Nephron (organoid): ENCODE measurements around the gene LYSMD3.

Experiments
- H3K27ac Mint-ChIP-seq, 3 experiments: 2 replicates each; pipeline ENCODE4 v1.8.0; 2020; ENCODE audit warnings: mixed read lengths in 3 of 3, mild to moderate bottlenecking in 2 of 3, moderate library complexity in 1 of 3
- H3K27me3 Mint-ChIP-seq: 2 replicates; pipeline ENCODE4 v1.8.0; 2021; ENCODE audit warnings: low read depth, mild to moderate bottlenecking, moderate library complexity, mixed read lengths
- H3K36me3 Mint-ChIP-seq: 2 replicates; pipeline ENCODE4 v1.8.0; 2020; ENCODE audit warnings: low read depth, mixed read lengths
- H3K4me1 Mint-ChIP-seq: 2 replicates; pipeline ENCODE4 v1.8.0; 2020; ENCODE audit warnings: mixed read lengths
- H3K4me3 Mint-ChIP-seq, 3 experiments: 2 replicates each; pipeline ENCODE4 v1.8.0; 2020; ENCODE audit warnings: mild to moderate bottlenecking in 3 of 3, mixed read lengths in 3 of 3, moderate library complexity in 2 of 3
- H3K9me3 Mint-ChIP-seq: 2 replicates; pipeline ENCODE4 v1.8.0; 2020; ENCODE audit warnings: mixed read lengths
- CTCF ChIP-seq, 3 experiments: fragments of 200-600 bp; sonication (generic); IDR thresholded peaks; one replicate each; pipeline ENCODE4 v1.5.0; 2021; ENCODE audit warnings: antibody characterized with exemption in 3 of 3; ENCODE audit not compliant: unreplicated experiment in 3 of 3

LYSMD3 gene

DNA sequence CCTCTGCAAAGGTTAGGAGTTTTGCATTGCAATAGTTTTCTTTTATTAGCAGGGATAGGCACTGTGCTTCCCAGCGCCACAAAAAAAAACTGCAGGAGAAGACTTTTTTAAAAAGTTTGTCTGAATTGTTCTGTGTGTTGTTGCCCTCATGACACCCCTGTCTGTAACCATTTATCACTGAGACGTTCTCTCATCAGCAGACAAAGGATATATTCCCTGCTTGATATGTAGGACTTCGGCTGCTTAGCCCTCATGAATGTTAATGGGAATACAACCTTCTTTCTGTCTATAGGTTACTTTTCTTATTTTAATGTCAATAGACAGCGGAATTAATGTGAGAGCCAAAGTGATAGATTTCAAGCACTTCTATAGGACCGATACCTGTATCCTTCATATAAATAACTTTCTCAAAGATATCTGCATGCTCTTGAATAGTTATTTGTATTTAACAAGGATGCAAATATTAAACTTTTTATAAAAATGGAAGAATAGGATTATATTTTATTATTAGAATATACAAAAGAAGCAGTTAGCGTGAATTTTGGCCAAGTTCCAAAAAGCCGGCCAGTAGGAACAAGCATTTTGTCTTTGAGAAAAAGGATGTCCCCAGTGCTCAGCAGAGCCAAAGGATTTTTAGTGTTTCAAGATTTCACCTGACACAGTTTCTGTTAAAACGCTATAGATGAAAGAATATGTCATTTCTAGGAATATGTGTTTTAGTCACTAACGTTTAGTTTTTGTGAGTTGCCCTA is 1.5 kb upstream of the LYSMD3 start:
- H3K27me3 Mint-ChIP-seq = no peaks in the 10 kb centered on the region
- H3K9me3 Mint-ChIP-seq = no peaks in the 10 kb centered on the region
- no peak for TF ChIP-seq CTCF (IDR thresholded peaks at IDR 0.05; ENCODE audit: unreplicated experiment in 3 of 3)
- H3K4me3 Mint-ChIP-seq = peak overlapping the region; percentile 98 to 100 (median 100)
- peak overlapping the region in 2 of 3 experiments; percentile 58 to 94 for H3K27ac Mint-ChIP-seq
- peaks cover 7% of the 10 kb centered on the region for H3K36me3 Mint-ChIP-seq
- H3K4me1 Mint-ChIP-seq = peaks cover 27% of the 10 kb centered on the region

GRCh38 chr5:90529939-90530677 is 724 bp upstream of the LYSMD3 start:
- Mint-ChIP-seq H3K4me1 (peaks cover 27% of the 10 kb centered on the region), H3K4me3 (peak overlapping the region; percentile 98 to 100 (median 100)), H3K27me3 (no peaks in the 10 kb centered on the region), H3K36me3 (peaks cover 8% of the 10 kb centered on the region), H3K9me3 (no peaks in the 10 kb centered on the region), H3K27ac (peak overlapping the region; percentile 94 to 99 (median 99))
- TF ChIP-seq CTCF (IDR thresholded peaks at IDR 0.05; ENCODE audit: unreplicated experiment in 3 of 3) = peak; percentile 65 to 79 (median 77)

DNA sequence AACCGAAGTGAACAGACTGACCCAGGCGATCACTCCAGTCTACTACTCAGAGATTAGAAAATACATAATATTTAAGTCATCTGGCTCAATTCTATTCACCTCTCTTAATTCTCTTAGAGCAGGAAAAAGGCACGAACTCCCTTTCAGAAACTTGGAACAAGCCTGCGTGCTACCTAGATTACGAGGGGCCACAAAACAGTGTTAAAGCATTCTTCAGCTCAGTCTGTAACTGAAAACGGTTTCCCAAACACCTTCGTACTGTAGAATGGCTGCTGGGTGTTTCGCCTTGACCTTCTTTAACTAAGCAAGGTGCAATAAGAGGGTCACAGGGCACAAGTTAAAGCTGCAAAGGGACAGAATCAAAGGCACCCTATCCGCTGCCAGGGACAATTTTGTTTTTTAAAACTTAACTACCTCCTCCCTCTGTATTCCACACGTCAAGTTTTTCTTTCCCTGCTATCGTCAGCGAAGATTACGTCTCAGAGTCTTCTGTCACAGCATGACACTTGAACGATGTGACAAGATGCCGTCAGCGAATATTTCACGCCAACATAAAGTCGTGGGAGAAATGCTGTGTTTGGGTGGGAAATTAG is 687 bp downstream of the LYSMD3 start:
- Mint-ChIP-seq H3K27me3 (no peaks in the 10 kb centered on the region), H3K36me3 (peaks cover 17% of the 10 kb centered on the region), H3K27ac (peak overlapping the region; percentile 72 to 99 (median 94)), H3K4me3 (peak overlapping the region; percentile 98 to 100 (median 100)), H3K4me1 (peaks cover 27% of the 10 kb centered on the region), H3K9me3 (no peaks in the 10 kb centered on the region)
- TF ChIP-seq CTCF (IDR thresholded peaks at IDR 0.05; ENCODE audit: unreplicated experiment in 3 of 3) = no peak

- no peak overlapping the region for H3K4me3 Mint-ChIP-seq
- H3K36me3 Mint-ChIP-seq = peaks cover 50% of the 10 kb centered on the region
- TF ChIP-seq CTCF (IDR thresholded peaks at IDR 0.05; ENCODE audit: unreplicated experiment in 3 of 3) = no peak
- H3K4me1 Mint-ChIP-seq = no peaks in the 10 kb centered on the region
- H3K27ac Mint-ChIP-seq = no peak overlapping the region
- no peaks in the 10 kb centered on the region for H3K27me3 Mint-ChIP-seq
- no peaks in the 10 kb centered on the region for H3K9me3 Mint-ChIP-seq
Measured at GRCh38 chr5:90519081-90519480, 10.3 kb downstream of the LYSMD3 start.

GRCh38 chr5:90518661-90519060 is 10.7 kb downstream of the LYSMD3 start:
- Mint-ChIP-seq H3K9me3 (no peaks in the 10 kb centered on the region), H3K27ac (no peak overlapping the region), H3K4me1 (no peaks in the 10 kb centered on the region), H3K4me3 (no peak overlapping the region), H3K27me3 (no peaks in the 10 kb centered on the region), H3K36me3 (peaks cover 46% of the 10 kb centered on the region)
- no peak for TF ChIP-seq CTCF (IDR thresholded peaks at IDR 0.05; ENCODE audit: unreplicated experiment in 3 of 3)
